Transverse colon (tissue), 3 donors: ENCODE measurements around the gene VSNL1.

ENCODE experiments used
- POLR2A ChIP-seq: fragments of 450-650 bp; IDR thresholded peaks from one replicate; pipeline ENCODE4 v1.6.1; 2016; ENCODE audit warnings: antibody characterized with exemption, mild to moderate bottlenecking, moderate library complexity
- TF ChIP-seq, protein P1 (sequence below), 5 experiments: fragments of 200-600 bp in 3 of 5; fragments of 450-650 bp in 2 of 5; sonication (generic) in 3 of 5; IDR thresholded peaks; 1 replicate in 2 of 5; 2 replicates in 3 of 5; pipeline ENCODE4 v1.5.1; 2016 to 2017; ENCODE audit warnings: antibody characterized with exemption in 5 of 5, inconsistent platforms in 3 of 5, mild to moderate bottlenecking in 2 of 5, moderate library complexity in 1 of 5

DNA sequence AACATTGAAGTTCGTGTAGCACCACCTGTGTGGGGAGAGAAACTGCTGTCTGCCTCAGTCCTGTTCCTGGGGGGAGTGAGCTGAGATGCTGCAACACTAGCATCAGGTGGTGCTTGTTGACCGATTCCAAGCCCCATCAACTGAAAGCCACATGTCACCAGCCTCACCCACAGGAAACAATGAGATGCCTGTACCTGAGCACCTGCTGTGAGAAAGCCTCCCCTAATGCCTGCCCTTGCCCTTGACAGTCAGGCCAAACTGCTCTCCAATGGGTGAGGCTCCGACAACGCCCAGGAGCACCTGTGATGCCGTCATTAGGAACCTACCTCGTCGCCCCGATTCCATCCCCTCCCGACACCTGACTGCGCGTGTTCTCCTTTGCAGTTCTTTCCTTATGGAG, 108.5 kb downstream of the VSNL1 start:
- TF ChIP-seq, protein P1, sequence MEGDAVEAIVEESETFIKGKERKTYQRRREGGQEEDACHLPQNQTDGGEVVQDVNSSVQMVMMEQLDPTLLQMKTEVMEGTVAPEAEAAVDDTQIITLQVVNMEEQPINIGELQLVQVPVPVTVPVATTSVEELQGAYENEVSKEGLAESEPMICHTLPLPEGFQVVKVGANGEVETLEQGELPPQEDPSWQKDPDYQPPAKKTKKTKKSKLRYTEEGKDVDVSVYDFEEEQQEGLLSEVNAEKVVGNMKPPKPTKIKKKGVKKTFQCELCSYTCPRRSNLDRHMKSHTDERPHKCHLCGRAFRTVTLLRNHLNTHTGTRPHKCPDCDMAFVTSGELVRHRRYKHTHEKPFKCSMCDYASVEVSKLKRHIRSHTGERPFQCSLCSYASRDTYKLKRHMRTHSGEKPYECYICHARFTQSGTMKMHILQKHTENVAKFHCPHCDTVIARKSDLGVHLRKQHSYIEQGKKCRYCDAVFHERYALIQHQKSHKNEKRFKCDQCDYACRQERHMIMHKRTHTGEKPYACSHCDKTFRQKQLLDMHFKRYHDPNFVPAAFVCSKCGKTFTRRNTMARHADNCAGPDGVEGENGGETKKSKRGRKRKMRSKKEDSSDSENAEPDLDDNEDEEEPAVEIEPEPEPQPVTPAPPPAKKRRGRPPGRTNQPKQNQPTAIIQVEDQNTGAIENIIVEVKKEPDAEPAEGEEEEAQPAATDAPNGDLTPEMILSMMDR (IDR thresholded peaks at IDR 0.05), result no peak
- peak; percentile 40 for TF ChIP-seq POLR2A
